Gastroesophageal sphincter (tissue), 3 donors: ENCODE data around the gene HSPA9.

ENCODE experiments used
- CTCF ChIP-seq, 4 experiments: fragments of 200-600 bp in 2 of 4; fragments of 450-650 bp in 2 of 4; sonication (generic) in 1 of 4; IDR thresholded peaks; one replicate each; pipeline ENCODE4 v1.5.1; 2017 to 2019; ENCODE audit warnings: antibody characterized with exemption in 4 of 4, mild to moderate bottlenecking in 2 of 4, moderate library complexity in 2 of 4
- EP300 ChIP-seq: sonication (generic); formaldehyde crosslinking; IDR thresholded peaks from one replicate; pipeline ENCODE4 v1.6.1; 2017; ENCODE audit warnings: antibody characterized with exemption, mild to moderate bottlenecking
- POLR2AphosphoS5 ChIP-seq: sonication (generic); formaldehyde crosslinking; IDR thresholded peaks from one replicate; pipeline ENCODE4 v1.6.1; 2017; ENCODE audit warnings: antibody characterized with exemption

- TF ChIP-seq CTCF (IDR thresholded peaks at IDR 0.05): no peak
- TF ChIP-seq POLR2AphosphoS5: no peak
- no peak for TF ChIP-seq EP300
Observed at GRCh38 chr5:138520971-138521370, 54.2 kb downstream of the HSPA9 start.
